Mononuclear cell (primary cell): ENCODE data around the gene AOPEP. TPM values are rescaled to one million over a fixed set of nuclear protein-coding genes. Genes with fewer than 3 reads are reported as not detected.

Experiments
- H3K27me3 ChIP-seq: 2 replicates; pipeline ENCODE4 v1.6.0; 2011; ENCODE audit warnings: low read length, control low read depth; ENCODE audit not compliant: insufficient read depth
- H3K4me1 ChIP-seq: 2 replicates; pipeline ENCODE4 v1.5.1; 2011; ENCODE audit warnings: mild to moderate bottlenecking, low read length, control low read depth; ENCODE audit not compliant: insufficient read depth
- H3K4me3 ChIP-seq: 2 replicates; pipeline ENCODE4 v1.5.1; 2011; ENCODE audit warnings: mild to moderate bottlenecking, low read length, moderate library complexity
- H3K9me3 ChIP-seq: 2 replicates; pipeline ENCODE4 v1.5.1; 2011; ENCODE audit warnings: low read depth, mild to moderate bottlenecking, control low read depth, low read length
- total RNA-seq: library from RNA; depleted of rRNA; stranded (reverse); fragments of >200 nt; gene quantifications from one replicate; pipeline ENCODE4 v1.2.3, GENCODE V29; 2012

The AOPEP gene
- total RNA-seq, 1 donor: 6.2 TPM

GRCh38 chr9:95116002-95116807 lies 389.7 kb downstream of the AOPEP start:
- Histone ChIP-seq H3K4me3 (no peak overlapping the region), H3K9me3 (no peaks in the 10 kb centered on the region), H3K27me3 (no peaks in the 10 kb centered on the region), H3K4me1 (no peaks in the 10 kb centered on the region)

GRCh38 chr9:95116808-95117204 lies 390.3 kb downstream of the AOPEP start:
- Histone ChIP-seq H3K4me1 (no peaks in the 10 kb centered on the region), H3K4me3 (no peak overlapping the region), H3K27me3 (no peaks in the 10 kb centered on the region), H3K9me3 (no peaks in the 10 kb centered on the region)

- Histone ChIP-seq H3K4me1 (no peaks in the 10 kb centered on the region), H3K27me3 (no peaks in the 10 kb centered on the region), H3K4me3 (no peak overlapping the region), H3K9me3 (no peaks in the 10 kb centered on the region)
Observed at GRCh38 chr9:95118596-95118995, 392.1 kb downstream of the AOPEP start.

- H3K27me3 ChIP-seq: no peaks in the 10 kb centered on the region
Observed at GRCh38 chr9:95120781-95121370, 394.4 kb downstream of the AOPEP start.

GRCh38 chr9:95124582-95125367 lies 398.3 kb downstream of the AOPEP start:
- Histone ChIP-seq H3K4me1 (peaks cover 4% of the 10 kb centered on the region), H3K27me3 (no peaks in the 10 kb centered on the region), H3K4me3 (no peak overlapping the region), H3K9me3 (no peaks in the 10 kb centered on the region)

More at GRCh38 chr9:95120781-95121370, 394.4 kb downstream of the AOPEP start:
- Histone ChIP-seq H3K9me3 (no peaks in the 10 kb centered on the region), H3K4me3 (no peak overlapping the region), H3K4me1 (no peaks in the 10 kb centered on the region)

GRCh38 chr9:95125652-95126051 lies 399.2 kb downstream of the AOPEP start:
- no peak overlapping the region for H3K4me3 ChIP-seq
- H3K27me3 ChIP-seq: no peaks in the 10 kb centered on the region
- no peaks in the 10 kb centered on the region for H3K9me3 ChIP-seq
- peaks cover 4% of the 10 kb centered on the region for H3K4me1 ChIP-seq

- Histone ChIP-seq H3K4me1 (peaks cover 4% of the 10 kb centered on the region), H3K4me3 (no peak overlapping the region)
Observed at GRCh38 chr9:95126739-95127138, 400.2 kb downstream of the AOPEP start.

GRCh38 chr9:95127249-95128176 lies 401.0 kb downstream of the AOPEP start:
- Histone ChIP-seq H3K4me1 (peaks cover 4% of the 10 kb centered on the region), H3K4me3 (no peak overlapping the region), H3K27me3 (no peaks in the 10 kb centered on the region), H3K9me3 (no peaks in the 10 kb centered on the region)

More at GRCh38 chr9:95126739-95127138, 400.2 kb downstream of the AOPEP start:
- no peaks in the 10 kb centered on the region for H3K9me3 ChIP-seq
- no peaks in the 10 kb centered on the region for H3K27me3 ChIP-seq

GRCh38 chr9:95128177-95128524 lies 401.7 kb downstream of the AOPEP start:
- H3K9me3 ChIP-seq: no peaks in the 10 kb centered on the region
- H3K4me1 ChIP-seq: peaks cover 4% of the 10 kb centered on the region
- H3K27me3 ChIP-seq: no peaks in the 10 kb centered on the region
- H3K4me3 ChIP-seq: no peak overlapping the region

GRCh38 chr9:95129476-95130291 lies 403.2 kb downstream of the AOPEP start:
- Histone ChIP-seq H3K9me3 (no peaks in the 10 kb centered on the region), H3K4me3 (no peak overlapping the region), H3K27me3 (no peaks in the 10 kb centered on the region), H3K4me1 (peaks cover 4% of the 10 kb centered on the region)

- H3K4me1 ChIP-seq: peaks cover 4% of the 10 kb centered on the region
- no peak overlapping the region for H3K4me3 ChIP-seq
Observed at GRCh38 chr9:95130484-95130883, 404.0 kb downstream of the AOPEP start.

GRCh38 chr9:95131023-95131943 lies 404.8 kb downstream of the AOPEP start:
- no peaks in the 10 kb centered on the region for H3K9me3 ChIP-seq
- peaks cover 4% of the 10 kb centered on the region for H3K4me1 ChIP-seq
- no peaks in the 10 kb centered on the region for H3K27me3 ChIP-seq
- H3K4me3 ChIP-seq: no peak overlapping the region

More at GRCh38 chr9:95130484-95130883, 404.0 kb downstream of the AOPEP start:
- no peaks in the 10 kb centered on the region for H3K27me3 ChIP-seq
- no peaks in the 10 kb centered on the region for H3K9me3 ChIP-seq
